ENCODE results near the gene CAPN13. TPM values are rescaled to one million over a fixed set of nuclear protein-coding genes. Genes with fewer than 3 reads are reported as not detected.

The CAPN13 gene
- total and polyA plus RNA-seq, 2 experiments from 2014 or later, result 0.50 to 0.94 TPM

DNA sequence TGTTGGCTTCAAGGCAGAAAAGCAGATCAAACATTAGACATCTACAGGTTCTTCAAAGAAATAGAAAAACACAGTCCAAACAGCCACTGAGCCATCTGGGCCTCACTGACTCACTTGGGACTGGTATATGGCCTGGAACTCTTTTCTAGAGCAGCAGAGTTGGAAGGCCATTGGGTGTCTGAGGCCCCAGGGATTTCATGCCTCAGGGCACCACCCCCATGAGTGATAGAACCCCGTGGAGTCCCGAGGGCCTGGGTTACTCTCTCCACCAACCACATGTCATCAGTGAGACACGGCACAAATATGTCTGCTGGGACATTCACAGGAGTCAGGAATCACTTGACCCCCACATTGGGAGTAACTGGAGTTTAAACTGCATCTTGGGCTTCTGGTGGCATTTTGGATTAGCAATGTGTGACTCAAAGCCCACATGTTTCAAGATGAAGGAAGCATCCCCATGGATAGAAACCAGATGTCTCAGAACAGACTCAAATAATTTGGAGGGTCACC lies 44.0 kb downstream of the CAPN13 start (continued):
- TF ChIP-seq, protein P1, sequence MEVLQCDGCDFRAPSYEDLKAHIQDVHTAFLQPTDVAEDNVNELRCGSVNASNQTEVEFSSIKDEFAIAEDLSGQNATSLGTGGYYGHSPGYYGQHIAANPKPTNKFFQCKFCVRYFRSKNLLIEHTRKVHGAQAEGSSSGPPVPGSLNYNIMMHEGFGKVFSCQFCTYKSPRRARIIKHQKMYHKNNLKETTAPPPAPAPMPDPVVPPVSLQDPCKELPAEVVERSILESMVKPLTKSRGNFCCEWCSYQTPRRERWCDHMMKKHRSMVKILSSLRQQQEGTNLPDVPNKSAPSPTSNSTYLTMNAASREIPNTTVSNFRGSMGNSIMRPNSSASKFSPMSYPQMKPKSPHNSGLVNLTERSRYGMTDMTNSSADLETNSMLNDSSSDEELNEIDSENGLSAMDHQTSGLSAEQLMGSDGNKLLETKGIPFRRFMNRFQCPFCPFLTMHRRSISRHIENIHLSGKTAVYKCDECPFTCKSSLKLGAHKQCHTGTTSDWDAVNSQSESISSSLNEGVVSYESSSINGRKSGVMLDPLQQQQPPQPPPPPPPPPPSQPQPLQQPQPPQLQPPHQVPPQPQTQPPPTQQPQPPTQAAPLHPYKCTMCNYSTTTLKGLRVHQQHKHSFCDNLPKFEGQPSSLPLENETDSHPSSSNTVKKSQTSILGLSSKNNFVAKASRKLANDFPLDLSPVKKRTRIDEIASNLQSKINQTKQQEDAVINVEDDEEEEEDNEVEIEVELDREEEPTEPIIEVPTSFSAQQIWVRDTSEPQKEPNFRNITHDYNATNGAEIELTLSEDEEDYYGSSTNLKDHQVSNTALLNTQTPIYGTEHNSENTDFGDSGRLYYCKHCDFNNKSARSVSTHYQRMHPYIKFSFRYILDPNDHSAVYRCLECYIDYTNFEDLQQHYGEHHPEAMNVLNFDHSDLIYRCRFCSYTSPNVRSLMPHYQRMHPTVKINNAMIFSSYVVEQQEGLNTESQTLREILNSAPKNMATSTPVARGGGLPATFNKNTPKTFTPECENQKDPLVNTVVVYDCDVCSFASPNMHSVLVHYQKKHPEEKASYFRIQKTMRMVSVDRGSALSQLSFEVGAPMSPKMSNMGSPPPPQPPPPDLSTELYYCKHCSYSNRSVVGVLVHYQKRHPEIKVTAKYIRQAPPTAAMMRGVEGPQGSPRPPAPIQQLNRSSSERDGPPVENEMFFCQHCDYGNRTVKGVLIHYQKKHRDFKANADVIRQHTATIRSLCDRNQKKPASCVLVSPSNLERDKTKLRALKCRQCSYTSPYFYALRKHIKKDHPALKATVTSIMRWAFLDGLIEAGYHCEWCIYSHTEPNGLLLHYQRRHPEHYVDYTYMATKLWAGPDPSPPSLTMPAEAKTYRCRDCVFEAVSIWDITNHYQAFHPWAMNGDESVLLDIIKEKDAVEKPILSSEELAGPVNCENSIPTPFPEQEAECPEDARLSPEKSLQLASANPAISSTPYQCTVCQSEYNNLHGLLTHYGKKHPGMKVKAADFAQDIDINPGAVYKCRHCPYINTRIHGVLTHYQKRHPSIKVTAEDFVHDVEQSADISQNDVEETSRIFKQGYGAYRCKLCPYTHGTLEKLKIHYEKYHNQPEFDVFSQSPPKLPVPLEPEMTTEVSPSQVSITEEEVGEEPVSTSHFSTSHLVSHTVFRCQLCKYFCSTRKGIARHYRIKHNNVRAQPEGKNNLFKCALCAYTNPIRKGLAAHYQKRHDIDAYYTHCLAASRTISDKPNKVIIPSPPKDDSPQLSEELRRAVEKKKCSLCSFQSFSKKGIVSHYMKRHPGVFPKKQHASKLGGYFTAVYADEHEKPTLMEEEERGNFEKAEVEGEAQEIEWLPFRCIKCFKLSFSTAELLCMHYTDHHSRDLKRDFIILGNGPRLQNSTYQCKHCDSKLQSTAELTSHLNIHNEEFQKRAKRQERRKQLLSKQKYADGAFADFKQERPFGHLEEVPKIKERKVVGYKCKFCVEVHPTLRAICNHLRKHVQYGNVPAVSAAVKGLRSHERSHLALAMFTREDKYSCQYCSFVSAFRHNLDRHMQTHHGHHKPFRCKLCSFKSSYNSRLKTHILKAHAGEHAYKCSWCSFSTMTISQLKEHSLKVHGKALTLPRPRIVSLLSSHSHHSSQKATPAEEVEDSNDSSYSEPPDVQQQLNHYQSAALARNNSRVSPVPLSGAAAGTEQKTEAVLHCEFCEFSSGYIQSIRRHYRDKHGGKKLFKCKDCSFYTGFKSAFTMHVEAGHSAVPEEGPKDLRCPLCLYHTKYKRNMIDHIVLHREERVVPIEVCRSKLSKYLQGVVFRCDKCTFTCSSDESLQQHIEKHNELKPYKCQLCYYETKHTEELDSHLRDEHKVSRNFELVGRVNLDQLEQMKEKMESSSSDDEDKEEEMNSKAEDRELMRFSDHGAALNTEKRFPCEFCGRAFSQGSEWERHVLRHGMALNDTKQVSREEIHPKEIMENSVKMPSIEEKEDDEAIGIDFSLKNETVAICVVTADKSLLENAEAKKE (CRISPR knock-in tag; IDR thresholded peaks at IDR 0.05), result no peak
- TF ChIP-seq, protein P2, sequence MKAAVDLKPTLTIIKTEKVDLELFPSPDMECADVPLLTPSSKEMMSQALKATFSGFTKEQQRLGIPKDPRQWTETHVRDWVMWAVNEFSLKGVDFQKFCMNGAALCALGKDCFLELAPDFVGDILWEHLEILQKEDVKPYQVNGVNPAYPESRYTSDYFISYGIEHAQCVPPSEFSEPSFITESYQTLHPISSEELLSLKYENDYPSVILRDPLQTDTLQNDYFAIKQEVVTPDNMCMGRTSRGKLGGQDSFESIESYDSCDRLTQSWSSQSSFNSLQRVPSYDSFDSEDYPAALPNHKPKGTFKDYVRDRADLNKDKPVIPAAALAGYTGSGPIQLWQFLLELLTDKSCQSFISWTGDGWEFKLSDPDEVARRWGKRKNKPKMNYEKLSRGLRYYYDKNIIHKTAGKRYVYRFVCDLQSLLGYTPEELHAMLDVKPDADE (IDR thresholded peaks at IDR 0.05), result no peak
- TF ChIP-seq EZH2phosphoT487 (IDR thresholded peaks at IDR 0.05; ENCODE audit: unreplicated experiment) (no peak), POLR2AphosphoS5 (IDR thresholded peaks at IDR 0.05; ENCODE audit: low read depth) (no peak), ZNF331 (CRISPR knock-in tag; IDR thresholded peaks at IDR 0.05; ENCODE audit: low read depth) (no peak), CREB1 (CRISPR knock-in tag; IDR thresholded peaks at IDR 0.05; ENCODE audit: low read depth) (no peak), NANOG (IDR thresholded peaks at IDR 0.05; ENCODE audit: borderline replicate concordance) (no peak)

DNA sequence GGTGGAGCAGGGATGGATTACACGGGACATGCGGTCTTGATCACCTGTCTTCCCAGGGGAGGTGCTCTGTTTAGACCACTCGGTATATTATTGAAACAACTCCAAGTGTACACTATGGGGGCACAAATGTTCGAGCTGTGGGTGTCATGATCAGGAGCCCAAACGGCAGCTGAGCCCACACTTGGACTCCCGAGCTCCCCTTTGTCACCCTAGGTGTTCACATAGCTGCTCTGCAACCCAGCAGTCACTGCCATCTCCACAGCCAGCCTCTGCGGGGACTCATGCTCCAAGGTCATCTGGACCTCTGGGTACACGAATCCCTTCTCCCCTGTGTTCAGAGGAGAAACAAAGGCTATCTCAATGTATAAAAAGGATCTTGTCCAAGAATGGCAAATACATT lies 46.0 kb downstream of the CAPN13 start:
- H3K9me2 ChIP-seq (ENCODE audit: insufficient read depth), result no peaks in the 10 kb centered on the region
- H3K4me2 ChIP-seq, result no peak overlapping the region
- Mint-ChIP-seq H3K9me3 (no peaks in the 10 kb centered on the region), H3K36me3 (ENCODE audit: low read depth) (no peaks in the 10 kb centered on the region; the same call in 2 of the 3 replicates), H3K4me1 (peaks cover 3% of the 10 kb centered on the region), H3K4me3 (no peak overlapping the region), H3K27ac (no peak overlapping the region), H3K27me3 (ENCODE audit: insufficient read depth, low read depth, poor library complexity) (peaks cover 2% of the 10 kb centered on the region)
- H3K27me3 ChIP-seq (ENCODE audit: insufficient read depth), result no peaks in the 10 kb centered on the region
- no peak overlapping the region for H3K4me3 ChIP-seq
- H3K36me3 ChIP-seq (ENCODE audit: insufficient read depth), result no peaks in the 10 kb centered on the region
- no peaks in the 10 kb centered on the region for H4K20me1 ChIP-seq (replicated peaks; ENCODE audit: insufficient read depth)
- no peaks in the 10 kb centered on the region for H3F3A ChIP-seq (replicated peaks; ENCODE audit: low read depth)
- H2AFZ ChIP-seq, result no peak overlapping the region
- no peak for ATAC-seq
- DNase-seq (ENCODE audit: low spot score), result no peak
- no peak overlapping the region for H3K27ac ChIP-seq (ENCODE audit: low read depth)
- no peaks in the 10 kb centered on the region for H3K79me2 ChIP-seq (replicated peaks; ENCODE audit: insufficient read depth)
- no peaks in the 10 kb centered on the region for H3K4me1 ChIP-seq (ENCODE audit: insufficient read depth)
- TF ChIP-seq, protein P1 (CRISPR knock-in tag; IDR thresholded peaks at IDR 0.05), result no peak
